ENCODE data around the gene TMEM120B. TPM values are rescaled to one million over a fixed set of nuclear protein-coding genes. Genes with fewer than 3 reads are reported as not detected.
"Not testable (repeated sequence)": the region's sequence is repeated elsewhere in the genome, so short reads cannot be mapped to it uniquely, and the experiment has no call there.

The TMEM120B gene
- total and polyA plus RNA-seq, 2 experiments from 2014 or later: 4.7 to 10.7 TPM

DNA sequence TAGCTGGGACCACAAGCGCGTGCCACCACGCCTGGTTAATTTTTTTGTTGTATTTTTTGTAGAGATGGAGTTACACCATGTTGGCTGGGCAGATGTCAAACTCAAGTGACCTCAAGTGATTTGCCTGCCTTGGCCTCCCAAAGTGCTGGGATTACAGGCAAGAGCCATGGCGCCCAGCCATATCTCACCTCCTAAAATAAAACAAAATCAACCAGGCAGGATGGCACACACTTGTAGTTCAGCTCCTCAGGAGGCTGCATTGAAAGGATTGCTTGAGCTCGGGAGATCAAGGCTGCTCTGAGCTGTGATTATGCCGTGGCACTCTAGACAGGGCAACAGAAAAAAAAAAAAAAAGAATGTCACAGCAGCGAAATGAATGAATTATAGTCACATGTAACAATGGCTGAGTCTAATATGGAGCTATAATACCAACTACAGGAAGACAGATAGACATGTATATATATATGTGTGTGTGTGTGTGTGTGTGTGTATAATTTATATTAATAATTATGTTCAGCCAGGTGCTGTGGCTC lies 19.3 kb upstream of the TMEM120B start:
- DNase-seq: no peak
- 0 out of 2 replicates have a peak, but pooled peaks cover 9% of the 10 kb centered on the region for H3K4me1 ChIP-seq (ENCODE audit: insufficient read depth)
- no peak overlapping the region for H2AFZ ChIP-seq
- 78 to 80% methylated on average over 7 of the region's 7 CpGs for WGBS, 2 experiments (ENCODE audit: low coverage in 1 of 2, low lambda C conversion rate in 2 of 2, missing lambda C conversion rate in 2 of 2)
- H3K79me2 ChIP-seq (ENCODE audit: insufficient read depth): no peaks in the 10 kb centered on the region
- H3K4me3 ChIP-seq: no peak overlapping the region
- TF ChIP-seq EZH2 (IDR thresholded peaks at IDR 0.05; ENCODE audit: insufficient read depth, poor library complexity, severe bottlenecking) (no peak), EZH2phosphoT487 (IDR thresholded peaks at IDR 0.05; ENCODE audit: insufficient read depth, low read depth) (no peak)
- no peaks in the 10 kb centered on the region for H3K27me3 ChIP-seq (replicated peaks; ENCODE audit: insufficient read depth)
- H3K9me3 ChIP-seq (ENCODE audit: low read depth): no peaks in the 10 kb centered on the region
- H4K20me1 ChIP-seq (ENCODE audit: insufficient read depth): no peaks in the 10 kb centered on the region
- H3K9ac ChIP-seq: no peak overlapping the region
- H3K36me3 ChIP-seq (ENCODE audit: low read depth): no peaks in the 10 kb centered on the region
- H3F3A ChIP-seq (ENCODE audit: insufficient read depth): no peaks in the 10 kb centered on the region
- H3K27ac ChIP-seq: no peak overlapping the region
- H3K9me2 ChIP-seq (ENCODE audit: insufficient read depth): no peaks in the 10 kb centered on the region
- no peak overlapping the region for H3K4me2 ChIP-seq (ENCODE audit: unreplicated experiment)
- in situ Hi-C loops (cut with MboI): loop anchor here (5.0 to 10.0 kb wide), 2 partner anchors 99 to 192 kb away; partner anchors contain the start of genes PSMD9 and RHOF

DNA sequence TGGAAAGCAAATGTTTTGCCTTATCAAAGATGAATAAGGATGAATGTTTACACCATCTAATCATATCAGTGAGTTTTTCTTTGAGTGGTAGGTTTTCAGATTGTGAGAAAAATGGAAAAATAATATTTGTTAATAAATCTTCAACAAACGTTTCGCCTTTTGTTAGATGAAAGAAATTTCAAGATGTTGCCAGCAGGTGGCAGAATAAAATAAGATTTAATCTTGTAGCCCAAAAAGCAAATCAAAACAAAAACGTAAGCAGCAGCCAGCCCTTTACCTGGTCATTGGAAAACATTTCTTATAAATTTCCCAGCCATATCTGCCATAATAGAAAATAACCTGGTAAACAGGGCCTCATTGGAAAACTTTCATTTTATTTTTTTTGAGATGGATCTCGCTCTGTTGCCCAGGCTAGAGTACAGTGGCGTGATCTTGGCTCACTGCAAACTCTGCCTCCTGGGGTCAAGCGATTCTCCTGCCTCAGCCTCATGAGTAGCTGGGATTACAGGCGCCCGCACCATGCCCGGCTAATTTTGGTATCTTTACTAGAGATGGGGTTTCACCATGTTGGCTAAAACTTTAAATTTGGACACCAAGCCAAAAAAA lies 15.4 kb upstream of the TMEM120B start:
- Histone ChIP-seq H3K79me2 (ENCODE audit: insufficient read depth) (no peaks in the 10 kb centered on the region), H3K36me3 (ENCODE audit: low read depth) (no peaks in the 10 kb centered on the region), H3K4me3 (no peak overlapping the region), H3K27me3 (replicated peaks; ENCODE audit: insufficient read depth) (no peaks in the 10 kb centered on the region), H3F3A (ENCODE audit: insufficient read depth) (no peaks in the 10 kb centered on the region), H4K20me1 (ENCODE audit: insufficient read depth) (no peaks in the 10 kb centered on the region), H3K9me3 (ENCODE audit: low read depth) (no peaks in the 10 kb centered on the region), H3K4me1 (ENCODE audit: insufficient read depth) (no peaks in the 10 kb centered on the region), H3K4me2 (ENCODE audit: unreplicated experiment) (no peak overlapping the region), H2AFZ (peak overlapping the region; percentile 38; the same call in 1 of the 2 replicates), H3K9me2 (ENCODE audit: insufficient read depth) (no peaks in the 10 kb centered on the region), H3K9ac (no peak overlapping the region), H3K27ac (no peak overlapping the region)
- in situ Hi-C loops (cut with MboI): loop anchor here (10.0 kb wide), 1 partner anchor 188 kb away; the partner anchor contains the start of gene PSMD9
- WGBS, 2 experiments (ENCODE audit: low coverage in 1 of 2, low lambda C conversion rate in 2 of 2, missing lambda C conversion rate in 2 of 2): 30 to 33% methylated on average over 9 of the region's 9 CpGs
- DNase-seq: peak; percentile 67
- TF ChIP-seq EZH2 (IDR thresholded peaks at IDR 0.05; ENCODE audit: insufficient read depth, poor library complexity, severe bottlenecking) (no peak), EZH2phosphoT487 (IDR thresholded peaks at IDR 0.05; ENCODE audit: insufficient read depth, low read depth) (no peak)

DNA sequence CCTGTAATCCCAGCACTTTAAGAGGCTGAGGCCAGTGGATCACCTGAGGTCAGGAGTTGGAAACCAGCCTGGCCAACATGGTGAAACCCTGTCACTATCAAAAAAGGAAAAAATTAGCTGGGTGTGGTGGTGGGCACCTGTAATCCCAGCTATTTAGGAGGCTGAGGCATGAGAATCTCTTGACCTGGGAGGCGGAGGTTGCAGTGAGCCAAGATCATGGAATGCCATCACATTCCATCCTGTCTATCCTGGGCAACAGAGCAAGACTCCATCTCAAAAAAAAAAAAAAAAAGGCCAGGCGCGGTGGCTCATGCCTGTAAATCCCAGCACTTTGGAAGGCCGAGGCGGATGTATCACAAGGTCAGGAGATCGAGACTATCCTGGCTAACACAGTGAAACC lies 14.7 kb upstream of the TMEM120B start:
- H3K36me3 ChIP-seq (ENCODE audit: low read depth); H3K79me2 ChIP-seq (ENCODE audit: insufficient read depth); H3K9me3 ChIP-seq (ENCODE audit: low read depth); H3K27ac ChIP-seq; H3K9ac ChIP-seq; H3K4me1 ChIP-seq (ENCODE audit: insufficient read depth); H2AFZ ChIP-seq; H4K20me1 ChIP-seq (ENCODE audit: insufficient read depth); H3K27me3 ChIP-seq (replicated peaks; ENCODE audit: insufficient read depth); H3K9me2 ChIP-seq (ENCODE audit: insufficient read depth); H3K4me2 ChIP-seq (ENCODE audit: unreplicated experiment); H3F3A ChIP-seq (ENCODE audit: insufficient read depth); H3K4me3 ChIP-seq; DNase-seq: not testable (repeated sequence)
- in situ Hi-C loops (cut with MboI): loop anchor here (10.0 kb wide), 1 partner anchor 187 kb away; the partner anchor contains the start of gene PSMD9
- 80 to 89% methylated on average over 2 to 6 of the region's 6 CpGs for WGBS, 2 experiments (ENCODE audit: low coverage in 1 of 2, low lambda C conversion rate in 2 of 2, missing lambda C conversion rate in 2 of 2)

DNA sequence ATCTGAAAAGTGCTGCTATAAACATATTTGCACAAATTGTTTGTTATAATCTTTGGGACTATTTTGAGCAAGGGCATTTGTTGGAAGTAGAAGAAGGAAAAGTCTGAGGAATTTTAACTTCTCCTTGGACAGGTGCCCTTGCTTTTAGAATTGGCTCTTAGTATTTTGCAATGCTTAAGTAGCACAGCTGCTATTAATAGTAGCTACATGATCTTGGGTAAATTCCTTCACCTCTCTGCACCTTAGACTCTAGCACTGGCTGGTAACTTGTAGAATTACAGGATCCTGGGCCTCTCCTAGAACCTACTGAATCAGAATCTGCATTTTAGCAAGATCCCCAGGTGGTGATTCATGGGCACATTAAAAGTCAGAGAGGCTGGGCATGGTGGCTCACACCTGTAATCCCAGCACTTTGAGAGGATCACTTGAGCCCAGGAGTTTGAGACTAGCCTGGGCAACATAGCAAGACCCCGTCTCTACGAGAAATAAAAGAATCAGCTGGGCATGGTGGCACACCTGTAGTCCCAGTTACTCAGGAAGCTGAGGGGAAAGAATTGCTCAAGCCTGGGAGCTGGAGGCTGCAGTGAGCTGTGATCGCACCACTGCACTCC lies 10.8 kb upstream of the TMEM120B start:
- H3K9ac ChIP-seq: no peak overlapping the region
- no peaks in the 10 kb centered on the region for H4K20me1 ChIP-seq (ENCODE audit: insufficient read depth)
- no peak overlapping the region for H2AFZ ChIP-seq
- in situ Hi-C loops (cut with MboI): no loop called here
- no peak overlapping the region for H3K4me3 ChIP-seq
- WGBS, 2 experiments (ENCODE audit: low coverage in 1 of 2, low lambda C conversion rate in 2 of 2, missing lambda C conversion rate in 2 of 2): 89 to 92% methylated on average over 3 of the region's 3 CpGs
- no peaks in the 10 kb centered on the region for H3K27me3 ChIP-seq (replicated peaks; ENCODE audit: insufficient read depth)
- H3K79me2 ChIP-seq (ENCODE audit: insufficient read depth): no peaks in the 10 kb centered on the region
- TF ChIP-seq EZH2phosphoT487 (IDR thresholded peaks at IDR 0.05; ENCODE audit: insufficient read depth, low read depth): no peak
- TF ChIP-seq EZH2 (IDR thresholded peaks at IDR 0.05; ENCODE audit: insufficient read depth, poor library complexity, severe bottlenecking): no peak
- no peaks in the 10 kb centered on the region for H3K9me3 ChIP-seq (ENCODE audit: low read depth)
- DNase-seq: no peak
- H3K4me1 ChIP-seq (ENCODE audit: insufficient read depth): no peaks in the 10 kb centered on the region
- no peaks in the 10 kb centered on the region for H3K9me2 ChIP-seq (ENCODE audit: insufficient read depth)
- H3K4me2 ChIP-seq (ENCODE audit: unreplicated experiment): no peak overlapping the region
- H3K27ac ChIP-seq: no peak overlapping the region
- H3K36me3 ChIP-seq (ENCODE audit: low read depth): no peaks in the 10 kb centered on the region
- H3F3A ChIP-seq (ENCODE audit: insufficient read depth): no peaks in the 10 kb centered on the region
